Activated CD4-positive, alpha-beta T cell treated with anti-CD3 and anti-CD28 coated beads for 24 hours (primary cell): ENCODE results near the gene DISC1.

Experiments
- DNase-seq, 2 donors: peaks; one replicate each; pipeline ENCODE4 v3.0.0-alpha.2; 2020; ENCODE audit warnings: low read depth in 2 of 2

Gene DISC1

DNA sequence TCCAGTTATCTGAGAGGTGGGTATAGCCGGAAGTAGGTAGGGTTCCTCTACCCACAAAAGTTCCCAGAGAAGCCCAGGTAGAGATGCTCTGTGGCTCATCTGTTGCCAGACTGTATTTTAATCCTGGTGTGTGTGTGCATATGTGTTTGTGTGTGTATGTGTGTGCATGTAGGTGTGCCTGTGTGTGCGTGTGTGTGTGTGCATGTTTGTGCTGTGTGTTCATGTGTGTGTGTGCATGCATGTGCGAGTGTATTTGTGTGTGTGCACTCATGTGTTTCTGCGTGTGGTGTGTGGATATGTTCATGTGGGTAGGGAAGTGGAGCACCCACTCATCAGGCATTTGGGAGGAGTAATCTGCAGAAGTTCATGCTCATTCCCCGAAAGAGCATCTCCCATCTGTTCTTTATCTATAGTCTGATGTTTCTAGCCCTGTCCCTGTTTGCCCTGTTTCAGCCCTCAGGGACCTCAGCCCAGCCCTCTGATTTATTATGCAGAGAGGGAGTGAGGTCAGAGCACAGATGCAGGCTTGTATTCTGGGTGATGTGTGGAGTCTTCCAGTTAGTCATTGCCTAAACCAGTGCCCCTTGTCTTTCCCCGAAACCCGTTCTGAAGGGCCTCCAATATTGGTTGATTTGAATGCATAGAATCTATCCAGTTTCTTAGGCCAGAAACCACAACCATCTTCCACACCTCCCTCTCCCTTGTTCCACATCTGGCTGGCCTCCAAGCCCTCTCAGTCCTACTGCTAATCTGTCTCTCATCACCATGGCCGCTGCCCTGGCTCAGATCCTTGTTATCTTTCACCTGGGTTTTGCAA is 69.1 kb downstream of the DISC1 start:
- no peak for DNase-seq

DNA sequence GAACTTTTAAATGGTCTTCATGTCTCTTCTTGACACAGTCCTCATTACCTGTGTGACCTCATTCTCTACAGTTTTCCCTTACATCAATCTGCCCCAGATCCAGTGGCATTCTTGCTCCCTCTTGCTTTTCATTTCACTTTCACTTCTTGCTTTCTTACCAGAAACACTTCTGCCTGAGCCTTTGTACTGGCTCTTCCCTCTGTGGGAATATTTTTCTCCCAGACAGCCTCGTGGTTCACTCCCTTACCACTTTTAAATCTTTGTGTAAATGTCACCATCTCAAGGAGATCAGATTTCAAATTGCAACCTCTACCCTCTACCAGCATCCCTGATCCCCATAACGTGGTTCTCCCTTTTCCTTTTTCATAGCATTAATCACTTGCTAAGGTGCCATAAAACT is 73.2 kb downstream of the DISC1 start:
- no peak for DNase-seq

DNA sequence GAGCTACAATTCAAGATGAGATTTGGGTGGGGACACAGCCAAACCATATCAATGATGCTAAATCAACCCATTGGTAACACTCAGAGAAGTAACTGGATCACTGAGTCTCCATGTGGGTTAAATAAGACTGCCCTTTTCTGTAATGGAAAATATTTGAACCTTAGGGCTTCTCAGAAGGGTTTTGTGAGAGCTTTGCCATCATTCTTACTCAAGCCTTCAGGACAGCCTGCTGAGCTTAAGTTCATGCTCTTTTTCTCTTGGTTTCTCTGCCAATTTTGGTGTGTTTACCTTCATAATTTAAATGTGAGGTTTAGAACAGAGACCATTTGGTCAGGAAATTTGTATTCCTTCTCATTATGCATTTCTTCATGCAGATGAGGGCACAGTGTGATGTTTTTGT is 74.7 kb downstream of the DISC1 start:
- no peak for DNase-seq

DNA sequence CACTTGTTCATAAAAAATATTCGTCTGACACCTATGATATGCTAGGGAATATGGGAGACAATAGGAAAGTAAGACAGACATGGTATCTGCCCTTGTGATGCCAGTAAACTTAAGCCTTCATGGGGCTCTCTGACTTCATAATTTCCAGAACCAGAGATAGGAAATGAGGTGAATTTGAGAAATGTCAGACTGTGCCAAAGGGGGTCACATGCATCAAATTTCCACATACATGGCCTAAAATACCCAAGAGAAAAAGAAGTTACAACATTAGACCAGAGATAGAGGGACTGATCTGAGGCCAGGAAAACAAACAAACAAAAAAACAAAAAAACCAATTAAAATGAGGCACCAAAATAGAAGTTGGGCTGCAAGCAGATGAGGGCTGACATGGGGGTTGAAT is 75.7 kb downstream of the DISC1 start:
- DNase-seq = no peak

DNA sequence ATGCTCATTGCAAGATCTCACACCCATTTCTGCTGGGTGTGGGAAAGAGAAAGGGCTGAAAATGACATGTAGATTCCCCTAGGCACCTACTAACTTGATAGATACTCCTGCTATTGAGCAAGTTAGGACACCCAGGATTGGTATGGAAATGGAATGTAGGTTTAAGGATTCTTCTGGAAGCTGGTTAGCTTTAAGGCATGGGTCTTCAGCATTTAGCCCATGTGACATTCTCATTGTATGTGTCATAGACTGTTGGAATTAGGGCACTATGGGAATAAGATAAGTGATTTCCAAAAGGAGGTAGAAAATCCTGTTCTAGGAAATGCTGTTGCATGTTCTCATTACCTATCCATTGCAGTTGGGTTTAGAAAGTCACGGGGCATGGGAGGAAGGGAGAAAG is 76.2 kb downstream of the DISC1 start:
- DNase-seq = no peak

DNA sequence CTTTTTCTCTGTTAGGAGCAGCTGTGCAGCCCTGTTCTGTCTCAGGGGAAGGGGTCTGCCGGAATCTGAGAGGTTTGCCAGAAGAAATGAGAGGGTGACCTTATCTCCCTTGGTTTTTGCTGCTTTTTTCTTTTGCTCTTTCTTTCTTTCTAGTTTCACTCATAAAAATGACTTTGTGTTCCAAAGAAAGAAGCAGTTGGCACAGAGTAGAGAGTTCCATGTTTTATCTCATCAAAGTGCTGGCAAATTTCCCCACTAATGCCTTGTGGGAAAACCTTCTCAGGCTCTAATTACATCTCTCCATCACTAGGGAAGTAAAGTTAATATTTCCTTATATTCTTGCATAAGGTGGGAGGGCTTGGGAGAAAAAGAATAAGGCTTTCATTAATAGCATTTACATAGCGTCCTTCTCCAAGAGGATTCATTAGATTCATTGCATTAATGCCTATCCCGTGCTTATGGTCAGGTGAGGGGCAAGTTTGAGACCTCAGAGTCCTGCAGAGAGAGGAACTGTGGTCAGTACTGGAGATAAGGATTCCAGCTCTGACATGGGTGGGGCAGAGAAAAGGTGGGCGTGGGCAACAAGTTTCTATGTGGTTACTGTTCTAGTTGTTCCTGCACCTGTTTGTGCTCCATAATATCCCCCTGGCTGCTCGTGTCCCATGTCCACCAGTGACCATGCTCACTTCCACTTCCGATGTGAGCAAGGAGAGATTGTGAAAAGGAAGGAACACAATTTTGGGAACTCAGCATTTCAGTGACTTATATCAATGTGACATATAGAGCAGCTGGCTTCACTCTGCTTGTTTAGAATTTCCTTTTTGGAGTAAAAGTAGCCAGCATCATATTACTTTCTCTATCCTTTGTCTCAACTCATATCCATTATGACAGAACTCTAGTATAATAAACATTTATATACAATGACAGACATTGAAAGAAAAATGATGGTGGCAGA is 79.5 kb downstream of the DISC1 start:
- no peak for DNase-seq

DNA sequence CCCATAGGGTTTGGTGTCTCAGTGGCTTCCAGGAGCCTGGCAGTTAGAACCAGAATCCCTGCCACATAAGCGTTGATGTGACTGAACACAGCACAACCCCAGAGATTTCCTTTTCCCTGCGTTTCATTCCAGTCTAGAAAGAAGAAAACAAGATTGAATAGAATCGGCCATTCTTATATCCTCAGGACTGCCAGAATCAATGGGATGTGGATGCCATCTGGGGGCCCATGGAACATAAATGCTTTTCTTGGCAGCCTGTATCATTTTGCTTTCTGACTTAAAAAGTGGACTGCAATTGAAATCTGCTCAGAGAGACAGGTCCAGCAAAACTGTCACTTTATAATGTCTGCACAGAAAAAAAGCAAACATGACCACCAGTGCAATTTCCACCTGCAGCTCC is 80.3 kb downstream of the DISC1 start:
- DNase-seq = no peak

DNA sequence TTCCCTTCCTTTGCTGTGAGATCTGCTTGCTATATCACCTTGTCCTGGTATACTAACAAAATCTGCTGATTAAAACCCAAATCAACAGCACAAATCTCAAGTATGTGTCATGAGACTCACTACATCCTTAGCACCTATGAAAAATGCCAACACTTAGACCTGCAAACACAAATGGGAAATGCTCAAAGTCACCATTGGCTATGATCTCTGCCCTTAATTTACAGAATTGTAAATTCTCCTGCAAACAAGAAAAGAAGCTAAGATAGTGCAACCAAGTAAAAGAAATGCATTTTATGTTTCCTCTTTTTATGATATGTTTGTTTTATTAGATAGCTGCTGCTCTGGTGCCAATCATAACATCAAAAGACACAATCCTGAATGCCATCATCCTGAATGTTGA is 80.8 kb downstream of the DISC1 start:
- no peak for DNase-seq

- no peak for DNase-seq
Measured at GRCh38 chr1:231708394-231708793, 81.8 kb downstream of the DISC1 start.

DNA sequence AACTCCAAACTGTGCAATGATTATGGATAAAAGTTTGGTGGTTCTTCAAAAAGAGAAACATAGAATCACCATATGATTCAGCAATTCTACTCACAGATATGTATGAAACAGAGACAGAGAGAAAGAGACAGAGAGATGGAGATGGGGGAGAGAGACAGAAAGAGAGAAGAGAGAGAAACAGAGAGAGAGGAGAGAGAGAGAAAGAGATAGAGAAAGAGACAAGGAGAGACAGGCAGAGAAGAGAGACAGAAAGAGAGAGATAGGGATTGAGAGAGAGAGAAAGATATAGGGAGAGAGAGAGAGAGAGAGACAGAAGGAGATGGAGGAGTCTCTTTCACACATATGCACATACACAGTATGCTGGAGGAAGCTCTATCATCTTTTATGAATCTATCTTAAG is 87.8 kb downstream of the DISC1 start:
- DNase-seq = no peak

DNA sequence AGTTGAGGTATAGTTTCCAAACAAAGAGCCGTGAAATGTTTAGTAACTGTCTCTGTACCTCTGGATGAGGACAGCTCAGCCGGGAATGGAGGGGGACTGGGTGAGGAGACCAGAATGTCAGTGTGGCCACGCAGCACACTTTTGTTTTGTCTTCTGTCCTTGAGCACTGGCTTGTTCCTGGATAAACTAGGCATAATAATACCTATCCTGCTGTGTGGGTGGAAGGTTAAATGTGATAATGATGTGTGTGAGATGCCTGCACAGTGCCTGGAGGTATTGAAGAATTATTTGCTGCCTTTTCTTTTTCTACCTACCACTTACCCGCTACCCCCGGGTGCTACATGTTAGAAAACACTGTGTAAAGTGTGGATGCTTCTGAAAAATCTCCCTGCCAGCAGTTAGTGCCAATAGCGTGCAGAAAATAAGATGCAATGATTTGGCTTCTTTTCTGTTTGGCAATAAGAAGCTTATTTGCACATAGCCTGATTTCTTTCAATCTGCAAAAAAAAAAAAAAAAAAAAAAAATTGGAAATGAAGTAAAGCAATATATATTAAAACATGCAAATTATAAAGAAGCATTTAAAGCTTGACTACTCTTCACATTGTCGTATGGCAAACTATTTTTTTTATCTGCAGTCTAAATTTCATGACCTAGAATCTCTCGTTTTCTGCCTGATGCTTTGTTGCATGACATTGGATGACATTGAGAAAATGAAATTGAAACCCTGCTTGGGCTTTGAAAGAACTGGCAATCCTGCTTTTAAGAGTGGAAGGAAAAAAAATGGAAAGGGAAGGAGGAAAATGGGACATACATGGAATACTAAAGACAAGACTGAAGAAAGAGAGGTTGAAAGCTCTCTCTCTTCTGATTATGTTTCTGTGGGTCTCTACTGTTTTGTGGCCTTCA is 89.5 kb downstream of the DISC1 start:
- DNase-seq = no peak

GRCh38 chr1:231716879-231717278 is 90.3 kb downstream of the DISC1 start:
- DNase-seq = no peak

GRCh38 chr1:231719485-231720183 is 93.0 kb downstream of the DISC1 start:
- no peak for DNase-seq

- DNase-seq = no peak
Measured at GRCh38 chr1:231720652-231721325, 94.2 kb downstream of the DISC1 start.

GRCh38 chr1:231721436-231721835 is 94.8 kb downstream of the DISC1 start:
- DNase-seq = no peak

GRCh38 chr1:231722356-231722755 is 95.8 kb downstream of the DISC1 start:
- no peak for DNase-seq

DNA sequence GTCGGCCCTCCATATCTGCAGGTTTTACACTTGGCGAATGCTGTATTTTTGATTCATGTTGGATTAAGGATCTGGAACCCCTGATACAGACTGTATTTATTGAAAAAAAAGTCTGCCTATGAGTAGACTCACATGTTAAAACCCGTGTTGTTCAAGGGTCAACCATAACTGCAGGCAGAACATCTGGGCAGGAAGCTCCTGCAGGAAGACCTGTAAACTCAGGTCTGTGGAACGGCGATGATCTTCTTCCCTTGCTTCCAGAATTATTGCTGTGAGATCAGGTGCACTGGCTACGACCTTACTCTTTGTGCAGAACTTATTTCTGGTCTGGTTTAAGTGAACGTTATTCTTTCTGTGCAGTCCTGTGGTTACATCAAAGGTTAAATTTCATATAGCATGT is 96.6 kb downstream of the DISC1 start:
- no peak for DNase-seq

DNA sequence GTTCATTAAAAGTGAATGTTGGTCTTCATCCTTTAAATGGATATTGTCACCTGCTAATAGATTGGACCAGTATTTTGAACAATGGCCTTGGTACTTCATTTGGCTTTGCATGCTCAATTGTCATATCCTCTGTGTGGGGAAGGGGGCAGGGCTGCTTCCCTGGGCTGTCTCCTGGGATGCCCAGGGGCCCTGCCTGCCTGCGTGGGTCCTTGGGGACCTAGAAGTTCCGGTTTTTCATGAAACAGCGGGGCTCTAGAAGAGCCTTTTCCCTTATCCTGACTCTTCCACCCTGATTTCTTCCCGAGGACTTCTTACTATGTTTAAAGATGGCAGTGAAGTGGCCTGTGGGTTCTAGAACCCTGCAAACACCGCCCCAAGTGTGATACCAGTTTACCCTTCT is 97.5 kb downstream of the DISC1 start:
- DNase-seq = no peak

DNA sequence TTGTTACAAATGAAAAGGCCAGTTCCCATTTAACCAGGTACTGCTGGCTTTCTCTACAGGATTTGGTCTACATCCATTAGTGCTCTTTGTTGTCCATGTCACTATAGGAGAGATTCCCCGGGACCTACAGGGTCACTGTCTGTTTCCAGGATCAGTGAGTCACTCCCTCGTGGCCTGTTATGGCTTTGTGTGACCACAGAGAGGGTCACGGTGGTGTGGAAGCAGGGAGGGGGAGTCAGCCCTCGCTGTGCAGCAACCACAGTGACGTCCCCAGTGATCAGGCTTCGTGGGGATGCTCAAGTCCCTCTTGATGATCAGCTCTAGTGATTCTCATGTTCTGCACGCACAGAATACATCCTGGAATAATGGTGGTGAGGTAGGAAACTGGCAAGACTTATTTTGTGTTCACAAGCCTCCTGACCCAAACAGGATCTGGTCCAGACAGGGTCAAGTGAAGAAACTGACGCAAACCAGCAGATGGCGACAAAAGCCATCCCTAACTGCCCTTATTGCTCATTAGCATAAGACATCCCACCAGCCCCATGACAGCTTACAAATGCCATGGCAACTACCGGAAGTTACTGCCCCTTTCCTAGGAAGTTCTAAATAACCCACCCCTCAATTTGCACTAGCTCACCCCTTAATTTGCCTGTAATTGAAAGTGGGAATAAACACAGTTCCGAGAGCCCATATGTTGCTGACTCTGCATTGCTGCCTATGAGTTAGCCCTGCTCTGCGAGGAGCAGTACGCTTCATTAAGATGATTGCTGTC is 98.5 kb downstream of the DISC1 start:
- DNase-seq = peak in 1 of 2 donors; percentile 15

DNA sequence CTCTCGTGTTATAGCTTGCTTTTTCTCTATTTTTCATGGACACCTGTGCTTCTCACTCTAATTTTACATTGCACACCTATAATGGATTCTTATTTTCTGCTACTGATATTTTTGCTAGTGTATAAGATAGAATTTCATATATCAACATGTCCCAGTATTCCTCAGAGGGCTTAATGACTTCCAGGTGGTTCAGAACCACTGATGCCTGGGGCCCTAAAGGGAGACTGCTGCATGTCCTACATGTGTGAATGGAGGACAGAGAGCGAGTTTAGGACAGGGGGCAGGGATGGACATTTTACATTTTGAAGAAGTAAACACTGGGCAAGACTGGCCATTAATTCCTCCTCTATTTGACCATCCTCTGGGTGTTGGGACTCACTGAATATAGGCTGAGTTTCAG is 100.6 kb downstream of the DISC1 start:
- DNase-seq = no peak
